Stomach smooth muscle (tissue), 2 donors: ENCODE measurements around the gene VWA5B2.

ENCODE experiments used
- H3K27ac ChIP-seq: one replicate; pipeline ENCODE4 v1.7.0; 2013; ENCODE audit warnings: mild to moderate bottlenecking, low read length, inconsistent platforms
- H3K27me3 ChIP-seq, 2 donors: one replicate each; pipeline ENCODE4 v1.7.0; 2013; ENCODE audit warnings: low read length in 2 of 2; ENCODE audit not compliant: insufficient read depth in 2 of 2, control insufficient read depth in 1 of 2
- H3K36me3 ChIP-seq, 2 donors: one replicate each; pipeline ENCODE4 v1.7.0; 2013; ENCODE audit warnings: low read length in 2 of 2; ENCODE audit not compliant: control insufficient read depth in 2 of 2, insufficient read depth in 2 of 2
- H3K4me1 ChIP-seq: one replicate; pipeline ENCODE4 v1.7.0; 2013; ENCODE audit warnings: low read length; ENCODE audit not compliant: control insufficient read depth, insufficient read depth
- H3K4me3 ChIP-seq, 2 donors: one replicate each; pipeline ENCODE4 v1.7.0; 2013; ENCODE audit warnings: low read length in 2 of 2
- H3K9ac ChIP-seq, 2 donors: one replicate each; pipeline ENCODE4 v1.7.0; 2013; ENCODE audit warnings: low read length in 2 of 2, mild to moderate bottlenecking in 1 of 2
- H3K9me3 ChIP-seq, 2 donors: one replicate each; pipeline ENCODE4 v1.7.0; 2013; ENCODE audit warnings: low read length in 2 of 2; ENCODE audit not compliant: control insufficient read depth in 2 of 2
- donor health status: healthy.
- donor health status: Pancreatic carcinoma.

The VWA5B2 gene

GRCh38 chr3:184229394-184230080 is at the start of gene VWA5B2:
Gene VWA5B2 (plus strand): TSS chr3:184229585. CDS start chr3:184230529, 944 bp downstream.
- H3K9me3 ChIP-seq, result no peaks in the 10 kb centered on the region
- peaks cover 40 to 62% of the 10 kb centered on the region in 2 donors for H3K27me3 ChIP-seq
- H3K36me3 ChIP-seq, result no peaks in the 10 kb centered on the region
- H3K4me3 ChIP-seq, result peak within 1 kb of the TSS; percentile 59 to 74
- H3K9ac ChIP-seq, result no peak within 1 kb of the TSS
- H3K4me1 ChIP-seq, result peaks cover 25% of the 10 kb centered on the region
- no peak within 1 kb of the TSS for H3K27ac ChIP-seq

- Histone ChIP-seq H3K4me3 (no peak overlapping the region), H3K9me3 (no peaks in the 10 kb centered on the region), H3K27ac (no peak overlapping the region), H3K27me3 (no peaks in the 10 kb centered on the region), H3K36me3 (peaks cover 63 to 69% of the 10 kb centered on the region in 2 donors), H3K4me1 (peaks cover 34% of the 10 kb centered on the region), H3K9ac (no peak overlapping the region)
Measured at GRCh38 chr3:184180165-184180564, 49.2 kb upstream of the VWA5B2 start.

- Histone ChIP-seq H3K36me3 (peaks cover 63 to 69% of the 10 kb centered on the region in 2 donors), H3K4me1 (peaks cover 29% of the 10 kb centered on the region), H3K9ac (no peak overlapping the region), H3K9me3 (no peaks in the 10 kb centered on the region), H3K27ac (no peak overlapping the region), H3K4me3 (no peak overlapping the region), H3K27me3 (no peaks in the 10 kb centered on the region)
Measured at GRCh38 chr3:184181596-184181995, 47.8 kb upstream of the VWA5B2 start.

- H3K27me3 ChIP-seq, result no peaks in the 10 kb centered on the region
- H3K4me3 ChIP-seq, result no peak overlapping the region
- no peaks in the 10 kb centered on the region for H3K9me3 ChIP-seq
- peaks cover 27% of the 10 kb centered on the region for H3K4me1 ChIP-seq
- no peak overlapping the region for H3K9ac ChIP-seq
- H3K27ac ChIP-seq, result no peak overlapping the region
- H3K36me3 ChIP-seq, result peaks cover 58 to 61% of the 10 kb centered on the region in 2 donors
Measured at GRCh38 chr3:184183679-184184078, 45.7 kb upstream of the VWA5B2 start.

- Histone ChIP-seq H3K27ac (peak overlapping the region; percentile 84), H3K4me3 (no peak overlapping the region), H3K9ac (peak overlapping the region in 1 of 2 donors; percentile 74), H3K36me3 (peaks cover 57 to 60% of the 10 kb centered on the region in 2 donors), H3K9me3 (no peaks in the 10 kb centered on the region), H3K4me1 (peaks cover 27% of the 10 kb centered on the region), H3K27me3 (no peaks in the 10 kb centered on the region)
Measured at GRCh38 chr3:184184546-184185230, 44.7 kb upstream of the VWA5B2 start.

GRCh38 chr3:184185461-184186183 is 43.8 kb upstream of the VWA5B2 start:
- H3K27ac ChIP-seq, result peak overlapping the region; percentile 84
- peaks cover 25% of the 10 kb centered on the region for H3K4me1 ChIP-seq
- peak overlapping the region; percentile 73 to 91 for H3K9ac ChIP-seq
- no peaks in the 10 kb centered on the region for H3K9me3 ChIP-seq
- H3K27me3 ChIP-seq, result no peaks in the 10 kb centered on the region
- H3K36me3 ChIP-seq, result peaks cover 57 to 60% of the 10 kb centered on the region in 2 donors
- H3K4me3 ChIP-seq, result peak overlapping the region; percentile 94 to 100

GRCh38 chr3:184186184-184186901 is 43.0 kb upstream of the VWA5B2 start, which contains the start of gene ABCF3:
Gene ABCF3 (plus strand): TSS chr3:184186199. CDS start chr3:184186208, 9 bp downstream.
- Histone ChIP-seq H3K27me3 (no peaks in the 10 kb centered on the region), H3K36me3 (peaks cover 55 to 58% of the 10 kb centered on the region in 2 donors), H3K4me3 (peak within 1 kb of the TSS; percentile 94 to 100), H3K9ac (peak within 1 kb of the TSS; percentile 91 to 95), H3K27ac (peak within 1 kb of the TSS; percentile 84), H3K4me1 (peaks cover 25% of the 10 kb centered on the region), H3K9me3 (no peaks in the 10 kb centered on the region)

- H3K4me1 ChIP-seq, result peaks cover 25% of the 10 kb centered on the region
- peak overlapping the region; percentile 74 for H3K27ac ChIP-seq
- H3K4me3 ChIP-seq, result peak overlapping the region; percentile 94 to 100
- peaks cover 50 to 54% of the 10 kb centered on the region in 2 donors for H3K36me3 ChIP-seq
- no peaks in the 10 kb centered on the region for H3K9me3 ChIP-seq
- no peaks in the 10 kb centered on the region for H3K27me3 ChIP-seq
- peak overlapping the region; percentile 91 to 95 for H3K9ac ChIP-seq
Measured at GRCh38 chr3:184186902-184187207, 42.5 kb upstream of the VWA5B2 start.

GRCh38 chr3:184188080-184188479 is 41.3 kb upstream of the VWA5B2 start:
- Histone ChIP-seq H3K9ac (no peak overlapping the region), H3K4me1 (peaks cover 25% of the 10 kb centered on the region), H3K9me3 (no peaks in the 10 kb centered on the region), H3K27ac (no peak overlapping the region), H3K4me3 (no peak overlapping the region), H3K27me3 (no peaks in the 10 kb centered on the region), H3K36me3 (peaks cover 48 to 50% of the 10 kb centered on the region in 2 donors)

- Histone ChIP-seq H3K9ac (no peak overlapping the region), H3K27ac (no peak overlapping the region), H3K4me3 (no peak overlapping the region), H3K9me3 (no peaks in the 10 kb centered on the region), H3K4me1 (peaks cover 25% of the 10 kb centered on the region), H3K27me3 (no peaks in the 10 kb centered on the region), H3K36me3 (peaks cover 50 to 57% of the 10 kb centered on the region in 2 donors)
Measured at GRCh38 chr3:184189421-184189820, 40.0 kb upstream of the VWA5B2 start.
